ENCODE measurements around the gene ZNF618. TPM values are rescaled to one million over a fixed set of nuclear protein-coding genes. Genes with fewer than 3 reads are reported as not detected.

The ZNF618 gene
- polyA plus RNA-seq, 3 donors: 0.53 to 1.9 (median 0.78) TPM

GRCh38 chr9:113997610-113998009, 121.5 kb downstream of the ZNF618 start:
- H3K27me3 ChIP-seq (ENCODE audit: control insufficient read depth in 2 of 2, insufficient read depth in 2 of 2, low read length in 2 of 2): no peaks in the 10 kb centered on the region

GRCh38 chr9:113998114-113998513, 122.0 kb downstream of the ZNF618 start:
- Histone ChIP-seq H3K9me3 (replicated peaks in 1 of 2; ENCODE audit: control insufficient read depth in 1 of 2, insufficient read depth in 1 of 2, low read length in 2 of 2) (no peaks in the 10 kb centered on the region), H3K4me2 (replicated peaks; ENCODE audit: extremely low read depth, low read length, poor library complexity, severe bottlenecking) (no peak overlapping the region), H3K4me3 (replicated peaks in 1 of 3; ENCODE audit: low read depth in 2 of 3, low read length in 3 of 3) (no peak overlapping the region), H3K36me3 (replicated peaks in 1 of 2; ENCODE audit: control insufficient read depth in 1 of 2, insufficient read depth in 2 of 2, low read length in 2 of 2) (no peaks in the 10 kb centered on the region), H3K79me2 (ENCODE audit: insufficient read depth, low read length) (no peaks in the 10 kb centered on the region), H4K20me1 (ENCODE audit: insufficient read depth, low read length) (no peaks in the 10 kb centered on the region), H2AFZ (ENCODE audit: insufficient read depth, low read depth, low read length, poor library complexity, severe bottlenecking) (no peak overlapping the region), H3K27ac (ENCODE audit: low read depth in 1 of 2, low read length in 2 of 2) (no peak overlapping the region), H3K27me3 (ENCODE audit: control insufficient read depth in 2 of 2, insufficient read depth in 2 of 2, low read length in 2 of 2) (no peaks in the 10 kb centered on the region), H3K9ac (ENCODE audit: insufficient read depth, low read length, poor library complexity, severe bottlenecking) (no peak overlapping the region), H3K4me1 (ENCODE audit: control insufficient read depth in 1 of 2, insufficient read depth in 2 of 2, low read length in 2 of 2) (peaks cover 12 to 13% of the 10 kb centered on the region in 2 donors)
- intact Hi-C loops (cut with micrococcal nuclease): no loop called here
- WGBS (ENCODE audit: insufficient coverage): 97% methylated on average over 11 of the region's 11 CpGs
- Mint-ChIP-seq H3K27me3 (ENCODE audit: low read depth in 3 of 3) (peaks cover 2 to 8% (median 4%) of the 10 kb centered on the region in 3 donors), H3K9me3 (peaks cover 0 to 2% (median 0%) of the 10 kb centered on the region in 7 donors), H3K27ac (no peak overlapping the region), H3K36me3 (peaks cover 13 to 14% of the 10 kb centered on the region in 2 donors), H3K4me3 (no peak overlapping the region), H3K4me1 (peaks cover 13% of the 10 kb centered on the region)
- TF ChIP-seq CTCF (IDR thresholded peaks at IDR 0.05): no peak
- no peak for DNase-seq

More at GRCh38 chr9:113997610-113998009, 121.5 kb downstream of the ZNF618 start:
- Mint-ChIP-seq H3K4me3 (no peak overlapping the region), H3K27me3 (ENCODE audit: low read depth in 3 of 3) (peaks cover 2 to 9% (median 2%) of the 10 kb centered on the region in 3 donors), H3K4me1 (peaks cover 19% of the 10 kb centered on the region), H3K27ac (no peak overlapping the region), H3K36me3 (peaks cover 12 to 14% of the 10 kb centered on the region in 2 donors), H3K9me3 (peaks cover 0 to 1% (median 0%) of the 10 kb centered on the region in 7 donors)
- Histone ChIP-seq H3K4me1 (ENCODE audit: control insufficient read depth in 1 of 2, insufficient read depth in 2 of 2, low read length in 2 of 2) (peaks cover 17 to 18% of the 10 kb centered on the region in 2 donors), H3K36me3 (replicated peaks in 1 of 2; ENCODE audit: control insufficient read depth in 1 of 2, insufficient read depth in 2 of 2, low read length in 2 of 2) (no peaks in the 10 kb centered on the region), H3K27ac (ENCODE audit: low read depth in 1 of 2, low read length in 2 of 2) (no peak overlapping the region), H3K79me2 (ENCODE audit: insufficient read depth, low read length) (no peaks in the 10 kb centered on the region), H3K4me2 (replicated peaks; ENCODE audit: extremely low read depth, low read length, poor library complexity, severe bottlenecking) (no peak overlapping the region), H4K20me1 (ENCODE audit: insufficient read depth, low read length) (no peaks in the 10 kb centered on the region), H3K9me3 (replicated peaks in 1 of 2; ENCODE audit: control insufficient read depth in 1 of 2, insufficient read depth in 1 of 2, low read length in 2 of 2) (no peaks in the 10 kb centered on the region), H3K4me3 (replicated peaks in 1 of 3; ENCODE audit: low read depth in 2 of 3, low read length in 3 of 3) (no peak overlapping the region), H2AFZ (ENCODE audit: insufficient read depth, low read depth, low read length, poor library complexity, severe bottlenecking) (no peak overlapping the region), H3K9ac (ENCODE audit: insufficient read depth, low read length, poor library complexity, severe bottlenecking) (no peak overlapping the region)
- no peak for DNase-seq
- intact Hi-C loops (cut with micrococcal nuclease): no loop called here
- TF ChIP-seq CTCF (IDR thresholded peaks at IDR 0.05): no peak
- WGBS (ENCODE audit: insufficient coverage): 93% methylated on average over 3 of the region's 5 CpGs

Data from CD14-positive monocyte (primary cell).